ENCODE results near the gene ZNF491.
"Not testable (repeated sequence)": the region's sequence is repeated elsewhere in the genome, so short reads cannot be mapped to it uniquely, and the experiment has no call there.

ZNF491 gene

GRCh38 chr19:11806354-11807098, 8.2 kb downstream of the ZNF491 start:
- DNase-seq (ENCODE audit: low spot score) = no peak

- DNase-seq (ENCODE audit: low spot score) = no peak
Observed at GRCh38 chr19:11807099-11807380, 8.7 kb downstream of the ZNF491 start.

GRCh38 chr19:11813703-11814028, 15.3 kb downstream of the ZNF491 start:
- DNase-seq (ENCODE audit: low spot score) = peak; percentile 15

- DNase-seq (ENCODE audit: low spot score) = peak; percentile 88
Observed at GRCh38 chr19:11814029-11814699, 15.8 kb downstream of the ZNF491 start, which contains the start of gene ZNF440. Gene ZNF440 (plus strand): TSS chr19:11814273. CDS start chr19:11814448, 175 bp downstream.

GRCh38 chr19:11814700-11815035, 16.3 kb downstream of the ZNF491 start:
- no peak for DNase-seq (ENCODE audit: low spot score)

- DNase-seq (ENCODE audit: low spot score) = no peak
Observed at GRCh38 chr19:11821474-11822109, 23.3 kb downstream of the ZNF491 start.

- not testable (repeated sequence) for DNase-seq (ENCODE audit: low spot score)
Observed at GRCh38 chr19:11828957-11829876, 30.9 kb downstream of the ZNF491 start.

- no peak for DNase-seq (ENCODE audit: low spot score)
Observed at GRCh38 chr19:11832253-11832912, 34.1 kb downstream of the ZNF491 start.

GRCh38 chr19:11833541-11833940, 35.2 kb downstream of the ZNF491 start:
- DNase-seq (ENCODE audit: low spot score) = no peak

- DNase-seq (ENCODE audit: low spot score) = not testable (repeated sequence)
Observed at GRCh38 chr19:11835626-11836066, 37.3 kb downstream of the ZNF491 start.

- DNase-seq (ENCODE audit: low spot score) = no peak
Observed at GRCh38 chr19:11843722-11844121, 45.4 kb downstream of the ZNF491 start.

- DNase-seq (ENCODE audit: low spot score) = not testable (repeated sequence)
Observed at GRCh38 chr19:11847615-11848014, 49.3 kb downstream of the ZNF491 start.

- no peak for DNase-seq (ENCODE audit: low spot score)
Observed at GRCh38 chr19:11848200-11848593, 49.9 kb downstream of the ZNF491 start.

GRCh38 chr19:11848594-11849469, 50.5 kb downstream of the ZNF491 start, which contains the start of gene ZNF439:
Gene ZNF439 (plus strand): TSS chr19:11848726. CDS start chr19:11848868, 142 bp downstream.
- DNase-seq (ENCODE audit: low spot score) = no peak

- not testable (repeated sequence) for DNase-seq (ENCODE audit: low spot score)
Observed at GRCh38 chr19:11850289-11850688, 52.0 kb downstream of the ZNF491 start.

- DNase-seq (ENCODE audit: low spot score) = no peak
Observed at GRCh38 chr19:11853358-11853757, 55.0 kb downstream of the ZNF491 start.

- no peak for DNase-seq (ENCODE audit: low spot score)
Observed at GRCh38 chr19:11856596-11857250, 58.4 kb downstream of the ZNF491 start.

Data from HuH-7 (cell line).